HG03139 (cell line): Measurements from ENCODE around the gene TSLP.

Source experiments
- ATAC-seq: cut with Tn5 transposase; IDR thresholded peaks from one replicate; pipeline ENCODE4 v1.9.1; 2021; ENCODE audit not compliant: unreplicated experiment

Gene TSLP

DNA sequence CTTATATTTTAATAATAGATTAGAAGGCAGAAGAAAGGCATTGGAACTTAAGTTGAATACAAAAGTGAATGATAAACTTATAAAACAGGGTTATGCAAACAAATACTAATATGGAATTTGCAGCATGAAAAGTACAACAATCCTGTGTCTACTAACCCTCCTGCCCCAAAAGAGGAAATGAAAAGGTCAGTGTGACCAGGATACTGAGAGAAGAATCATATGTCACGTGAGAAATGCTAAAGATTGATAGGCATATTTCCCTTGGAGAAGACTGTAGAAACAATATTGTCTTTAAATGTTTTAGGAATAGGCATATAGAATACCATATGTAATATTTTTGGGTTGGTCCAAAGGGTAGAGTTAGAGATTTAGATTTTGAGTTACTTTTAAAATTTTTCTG is 24.5 kb downstream of the TSLP start:
- no peak for ATAC-seq

DNA sequence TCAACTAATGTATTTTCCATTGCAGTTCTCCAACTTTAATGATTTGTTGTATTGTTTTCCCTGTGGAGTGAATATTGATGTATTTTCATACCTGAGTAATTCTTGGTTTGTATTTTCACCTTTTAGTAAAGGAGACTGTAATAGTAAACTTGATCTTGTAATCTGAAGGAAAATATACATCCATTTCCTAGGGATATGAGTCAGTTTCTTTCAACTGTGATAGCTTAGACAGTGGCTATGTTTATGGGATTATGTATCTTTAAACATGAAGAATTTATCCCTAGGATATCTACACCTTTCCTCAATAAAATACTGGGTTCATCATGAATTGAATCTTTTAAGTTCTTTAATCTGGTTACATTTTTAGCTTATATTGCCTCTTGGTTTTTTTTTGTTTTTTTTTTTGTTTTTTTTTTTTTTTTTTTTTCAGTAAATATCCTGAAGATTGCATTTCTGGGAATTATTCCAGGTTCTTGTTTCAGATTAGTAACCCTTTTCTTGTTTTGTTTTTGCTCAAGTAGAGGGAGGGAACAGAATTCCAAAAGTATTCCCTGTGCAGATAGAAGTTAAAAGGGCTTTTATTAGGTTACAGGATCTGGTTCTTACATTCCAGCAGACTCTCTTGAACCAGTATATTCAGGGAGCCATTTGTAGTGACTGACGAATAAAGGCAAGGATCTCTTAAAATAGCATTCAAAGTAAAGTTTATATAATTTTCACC is 27.7 kb downstream of the TSLP start:
- ATAC-seq = no peak

DNA sequence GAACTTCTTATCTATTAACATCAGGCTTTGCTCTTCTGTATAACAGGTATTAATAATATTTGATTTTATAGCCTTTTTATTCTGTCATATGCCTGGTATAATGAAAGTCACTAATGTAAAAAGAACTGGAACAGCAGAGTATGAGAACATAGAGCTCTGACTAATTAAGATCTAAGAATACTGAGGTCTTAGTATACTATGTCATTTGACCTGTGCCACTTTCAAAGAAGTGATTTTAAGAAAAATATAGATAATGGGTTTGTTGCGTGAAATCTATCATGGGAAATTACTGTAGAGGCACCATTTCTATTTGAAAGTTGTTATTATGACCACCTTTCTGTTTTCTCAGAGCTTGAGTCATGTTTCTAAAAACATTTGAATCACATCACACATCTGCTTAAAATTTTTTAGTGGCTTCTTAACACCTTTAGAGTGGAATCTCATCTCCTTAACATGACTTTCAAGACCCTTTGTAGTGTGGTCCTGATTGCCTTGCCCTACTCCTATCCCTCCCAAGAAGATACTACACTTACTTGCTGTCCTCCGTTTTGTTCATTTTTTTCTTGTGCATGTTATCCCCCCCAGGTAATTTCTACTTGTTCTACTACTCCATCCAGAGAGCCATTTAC is 34.9 kb downstream of the TSLP start:
- ATAC-seq = no peak

DNA sequence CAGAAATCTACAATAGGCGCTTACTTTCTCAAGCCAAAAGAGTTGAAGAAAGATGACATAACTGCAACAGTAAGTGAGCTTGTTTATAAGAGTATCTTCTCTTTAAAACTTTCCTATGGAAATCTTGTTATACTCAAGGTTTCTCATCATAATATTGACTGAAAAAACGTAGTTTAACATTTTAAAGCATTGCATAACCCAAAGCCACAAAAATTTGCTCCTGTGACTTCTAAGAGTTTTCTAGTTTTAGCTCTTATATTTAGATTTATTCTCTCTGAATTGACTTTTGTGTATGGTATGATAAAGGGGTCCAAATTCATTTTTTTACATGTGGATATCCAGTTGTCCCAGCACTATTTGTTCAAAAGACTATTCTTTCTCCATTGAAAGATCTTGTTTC is 35.9 kb downstream of the TSLP start:
- no peak for ATAC-seq

DNA sequence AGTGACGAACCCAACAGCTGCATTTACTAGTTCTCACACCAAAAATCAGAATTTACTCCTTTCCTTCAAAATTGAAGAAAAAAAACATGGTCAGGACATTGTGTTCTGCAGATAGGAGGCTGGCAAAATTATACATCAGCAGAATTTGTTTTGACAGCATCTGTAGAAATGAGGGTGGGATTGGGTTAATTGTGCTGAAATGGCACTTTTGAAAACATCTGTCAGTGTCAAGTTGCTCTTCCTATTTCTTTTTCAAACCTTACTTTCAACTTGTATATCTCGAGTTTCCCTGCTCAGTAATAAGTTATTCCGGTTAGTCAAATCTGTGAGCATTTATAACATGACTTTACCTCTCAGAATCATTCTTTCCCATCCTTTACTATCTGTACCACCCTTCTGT is 40.4 kb downstream of the TSLP start:
- ATAC-seq = no peak

DNA sequence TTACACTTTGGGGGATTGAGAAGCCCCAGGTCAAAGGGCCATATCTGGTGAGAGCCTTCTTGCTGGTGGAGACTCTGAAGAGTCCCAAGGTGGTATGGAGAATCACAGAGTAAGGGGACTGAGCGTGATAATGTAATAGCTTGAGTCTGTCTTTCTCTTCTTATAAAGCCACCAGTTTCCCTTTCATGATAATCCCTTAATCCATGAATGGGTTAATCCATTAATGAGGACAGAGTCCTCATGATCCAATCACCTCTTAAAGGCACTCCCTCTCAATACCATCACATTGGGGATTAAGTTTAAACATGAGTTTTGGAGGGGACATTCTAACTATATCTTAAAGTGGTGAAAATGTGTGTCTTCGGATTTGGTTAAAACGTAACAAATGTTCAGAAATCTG is 42.2 kb downstream of the TSLP start:
- ATAC-seq = no peak

DNA sequence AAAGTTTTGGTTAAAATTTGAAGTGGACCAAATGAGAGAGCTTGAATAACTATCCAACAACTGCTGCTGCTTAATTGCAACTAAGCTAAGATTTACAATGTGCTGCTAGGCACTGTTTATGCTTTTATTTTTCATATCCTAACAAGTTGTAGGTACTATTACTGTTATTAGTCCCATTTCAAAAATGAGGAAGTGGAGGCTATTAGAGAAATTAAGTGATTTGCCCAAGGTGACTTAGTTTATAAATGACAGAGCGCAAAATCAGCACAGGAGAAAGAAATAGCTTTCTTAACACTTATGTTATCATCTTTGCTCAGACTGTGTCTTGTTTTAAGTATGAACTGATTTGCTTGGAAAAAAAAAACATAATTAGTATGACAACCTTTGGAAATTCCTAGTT is 43.7 kb downstream of the TSLP start:
- no peak for ATAC-seq

DNA sequence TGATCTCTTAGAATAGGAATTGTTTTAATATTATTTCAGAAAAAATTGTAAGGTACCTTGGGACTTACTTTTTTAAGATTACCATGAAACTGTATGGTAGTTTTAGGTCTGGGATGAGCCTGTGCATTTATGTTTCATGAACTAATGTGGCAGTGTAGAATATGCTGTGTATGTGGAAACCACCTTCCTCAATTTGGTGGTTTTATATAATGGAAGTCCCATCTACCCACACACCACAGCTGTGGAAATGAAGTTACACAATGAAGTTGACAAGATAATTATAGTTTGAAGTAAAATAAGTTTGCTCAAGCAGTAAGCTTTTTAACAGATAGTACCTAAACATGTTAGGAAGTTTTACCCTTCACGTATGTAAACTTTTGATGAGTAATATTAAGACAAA is 45.0 kb downstream of the TSLP start:
- ATAC-seq = no peak

DNA sequence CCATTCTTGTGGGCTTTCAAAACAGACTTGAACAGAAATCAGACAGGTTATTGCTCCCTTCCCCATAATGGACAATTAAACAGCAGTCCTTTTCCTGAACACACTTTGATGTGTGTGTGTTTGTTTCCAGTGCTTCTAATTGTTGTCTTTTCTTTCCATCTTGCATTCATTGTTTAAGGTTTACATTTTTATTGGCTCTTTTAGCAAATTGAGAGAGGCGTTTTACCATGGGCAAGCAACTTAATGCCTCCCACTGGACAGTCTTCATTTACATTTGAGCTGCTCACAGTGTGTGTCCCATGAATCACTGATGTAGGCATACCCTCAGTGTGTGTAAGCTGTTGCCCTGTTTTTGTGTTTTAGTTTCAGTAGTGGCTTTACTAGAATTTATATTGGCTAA is 45.6 kb downstream of the TSLP start:
- no peak for ATAC-seq

DNA sequence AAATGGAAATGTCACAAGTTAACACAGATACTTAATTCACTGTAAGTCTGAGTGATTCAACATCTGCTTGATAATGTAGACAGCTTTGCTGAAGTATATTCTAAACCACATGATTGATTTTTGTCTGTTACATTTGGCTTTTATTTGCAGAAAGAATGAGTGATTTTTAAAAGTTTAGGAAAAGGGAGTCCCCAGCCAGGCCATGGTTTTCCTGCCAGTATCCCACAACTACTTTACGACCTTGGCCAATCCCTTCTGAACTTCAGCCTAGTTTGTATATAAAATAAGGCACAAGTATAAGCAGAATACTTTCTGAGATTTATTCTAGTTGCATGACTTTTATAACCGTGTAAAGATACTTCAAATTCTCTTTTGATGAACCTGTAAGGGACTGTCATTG is 47.7 kb downstream of the TSLP start:
- ATAC-seq = no peak

DNA sequence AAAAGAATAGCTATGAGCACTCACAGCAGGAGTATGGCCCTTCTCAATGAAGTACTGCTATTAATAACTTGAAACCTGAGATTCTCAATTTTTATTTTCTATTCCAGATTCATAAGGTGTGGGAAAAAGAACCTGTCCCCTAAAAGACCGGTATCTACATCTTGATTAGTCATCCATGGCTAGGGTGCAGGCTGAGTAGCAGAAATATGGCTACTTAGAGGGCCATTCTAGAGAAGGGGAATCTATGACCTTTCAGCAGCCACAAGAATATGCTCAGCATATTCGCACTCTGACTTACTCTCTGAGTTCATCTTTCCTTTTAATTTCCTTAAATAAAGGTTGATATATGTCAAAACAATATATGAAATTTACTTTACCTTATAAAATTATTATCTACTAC is 48.3 kb downstream of the TSLP start:
- no peak for ATAC-seq

DNA sequence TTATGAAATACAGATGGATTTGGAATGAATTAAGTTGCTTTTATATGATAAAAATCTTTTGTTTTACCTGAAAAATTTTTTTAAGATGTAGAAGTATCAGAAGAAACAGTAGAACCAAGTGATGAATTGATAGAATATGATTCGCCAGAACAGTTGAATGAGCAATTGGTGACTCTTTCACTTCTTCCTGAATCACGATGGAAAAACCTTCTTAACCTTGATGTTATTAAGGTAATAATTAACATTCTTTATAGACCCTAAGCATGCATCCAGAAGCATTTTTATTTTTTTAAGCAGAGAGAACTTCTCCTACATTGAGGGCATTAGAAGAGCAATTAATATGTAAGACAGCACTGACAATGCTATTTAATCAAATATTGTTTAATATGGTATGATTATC is 49.4 kb downstream of the TSLP start:
- ATAC-seq = no peak

DNA sequence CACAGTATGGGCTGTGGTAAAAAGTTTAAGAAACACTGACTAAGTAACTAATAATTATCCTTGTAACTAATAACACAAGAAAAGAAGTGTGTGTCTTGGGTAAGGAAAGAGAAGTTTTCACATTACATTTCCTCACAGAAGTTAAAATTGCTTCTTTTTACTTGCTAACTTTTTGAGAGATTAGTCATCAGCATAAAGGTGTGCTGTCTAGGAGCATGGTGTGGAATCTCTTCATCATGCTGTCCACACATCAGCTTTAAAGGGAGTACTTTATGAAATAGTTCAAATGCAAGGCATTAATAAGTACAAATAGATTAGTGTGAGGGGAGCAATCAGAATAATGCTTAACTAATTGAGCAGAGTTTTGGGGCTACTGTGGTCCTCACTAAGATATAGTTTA is 50.4 kb downstream of the TSLP start:
- no peak for ATAC-seq

DNA sequence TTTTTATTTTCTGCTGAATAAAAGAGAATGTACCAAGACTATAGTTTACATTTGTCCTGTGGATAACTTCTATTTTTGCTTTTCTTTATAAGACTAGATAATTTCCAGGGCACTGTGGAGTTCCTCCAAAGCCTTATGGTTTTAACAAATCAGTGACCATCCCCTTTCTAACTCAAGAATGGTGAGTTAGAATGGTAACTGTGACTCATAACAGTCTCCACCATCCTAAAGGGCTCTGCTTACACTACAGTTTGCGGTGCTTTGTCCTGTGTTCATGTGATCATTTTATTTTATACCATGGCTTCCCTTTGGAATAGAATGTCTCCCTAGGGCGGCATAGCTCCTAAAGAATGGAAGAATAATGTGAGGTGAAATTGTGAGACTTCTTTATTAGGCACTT is 50.9 kb downstream of the TSLP start:
- ATAC-seq = no peak

DNA sequence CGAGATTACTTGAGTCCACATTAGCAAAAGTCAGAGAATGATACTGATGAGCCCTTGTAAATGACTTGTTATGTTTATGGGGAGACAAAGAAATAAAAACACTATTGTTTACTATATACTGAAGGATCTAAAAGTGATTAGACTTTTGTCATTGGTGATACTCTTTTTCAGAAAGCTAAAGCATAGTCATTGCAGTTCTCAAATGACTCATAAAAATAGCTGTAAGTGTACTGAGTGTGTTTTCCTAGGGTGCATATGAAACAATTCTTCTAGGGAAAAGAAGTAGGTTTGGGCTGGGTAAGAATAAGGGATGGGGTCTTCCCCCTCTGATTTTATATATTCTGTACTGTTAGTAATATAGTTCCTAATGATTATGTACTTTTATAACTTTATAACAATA is 53.3 kb downstream of the TSLP start:
- ATAC-seq = no peak

DNA sequence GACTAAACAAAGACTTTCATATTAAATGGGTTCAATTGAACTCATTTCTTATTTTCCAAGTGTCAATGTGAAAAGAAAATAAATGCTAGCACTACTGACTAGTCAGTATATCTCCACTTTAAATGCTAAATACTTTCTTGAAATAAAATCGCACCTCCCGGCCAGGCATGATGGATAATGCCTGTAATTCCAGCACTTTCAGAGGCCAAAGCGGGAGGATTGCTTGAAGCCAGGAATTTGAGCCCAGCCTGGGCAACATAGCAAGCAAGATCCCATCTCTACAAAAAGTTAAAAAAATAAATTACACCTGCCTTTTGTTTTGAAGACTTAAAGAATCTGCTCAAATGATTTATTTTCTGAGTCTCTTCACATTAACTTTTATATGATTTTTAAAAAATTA is 55.4 kb downstream of the TSLP start:
- ATAC-seq = no peak
